ENCODE measurements around the gene SLC4A8. TPM values are rescaled to one million over a fixed set of nuclear protein-coding genes. Genes with fewer than 3 reads are reported as not detected.

SLC4A8 gene
- total and polyA plus RNA-seq, 12 donors, result 3.0 to 27.0 (median 11.6) TPM

- TF ChIP-seq CTCF (IDR thresholded peaks at IDR 0.05) (no peak), POLR2A (IDR thresholded peaks at IDR 0.05) (no peak)
- no peaks in the 10 kb centered on the region for H3K36me3 ChIP-seq (replicated peaks in 1 of 2)
- no peaks in the 10 kb centered on the region for H3K9me3 ChIP-seq (replicated peaks in 1 of 3)
- no peaks in the 10 kb centered on the region for H3K4me1 ChIP-seq (replicated peaks in 1 of 2)
- no peak for DNase-seq
- no peak overlapping the region for H3K27ac ChIP-seq
- no peak overlapping the region for H3K4me3 ChIP-seq
- peaks cover 5% of the 10 kb centered on the region for H3K27me3 ChIP-seq
- WGBS, 4 donors, result 84 to 87% (median 85%) methylated on average over 6 of the region's 6 CpGs
- intact Hi-C loops (cut with DNase I), result no loop called here
These were observed 123.0 kb downstream of the SLC4A8 start for GRCh38 chr12:51547606-51548005.

GRCh38 chr12:51548241-51548640 is 123.6 kb downstream of the SLC4A8 start:
- Histone ChIP-seq H3K36me3 (replicated peaks in 1 of 2) (no peaks in the 10 kb centered on the region), H3K4me3 (no peak overlapping the region), H3K27me3 (peaks cover 5% of the 10 kb centered on the region), H3K9me3 (replicated peaks in 1 of 3) (no peaks in the 10 kb centered on the region), H3K27ac (no peak overlapping the region), H3K4me1 (replicated peaks in 1 of 2) (no peaks in the 10 kb centered on the region)
- intact Hi-C loops (cut with DNase I), result no loop called here
- WGBS, 4 donors, result 69 to 83% (median 75%) methylated on average over 2 of the region's 2 CpGs
- no peak for DNase-seq
- TF ChIP-seq POLR2A (IDR thresholded peaks at IDR 0.05) (no peak), CTCF (IDR thresholded peaks at IDR 0.05) (no peak)

- DNase-seq, result no peak
- H3K4me3 ChIP-seq, result no peak overlapping the region
These were observed 125.0 kb downstream of the SLC4A8 start for GRCh38 chr12:51549637-51550036.

More at GRCh38 chr12:51549637-51550036, 125.0 kb downstream of the SLC4A8 start:
- Histone ChIP-seq H3K36me3 (replicated peaks in 1 of 2) (no peaks in the 10 kb centered on the region), H3K27ac (no peak overlapping the region), H3K9me3 (replicated peaks in 1 of 3) (no peaks in the 10 kb centered on the region), H3K4me1 (replicated peaks in 1 of 2) (no peaks in the 10 kb centered on the region), H3K27me3 (peaks cover 5% of the 10 kb centered on the region)
- intact Hi-C loops (cut with DNase I), result no loop called here
- WGBS, 4 donors, result 76 to 89% (median 81%) methylated on average over 8 of the region's 8 CpGs
- TF ChIP-seq CTCF (IDR thresholded peaks at IDR 0.05) (no peak), POLR2A (IDR thresholded peaks at IDR 0.05) (no peak)

Other genes starting within 250 kb of the SLC4A8 start
- 10 to 100 TPM in 4 of 9 donors, 1 to 10 TPM in 5; 2.4 to 19.3 (median 9.5) TPM for gene POU6F1, start 206.8 kb upstream of the SLC4A8 start, total RNA-seq
- gene POU6F1, start 206.8 kb upstream of the SLC4A8 start, polyA plus RNA-seq, result 10 to 100 TPM in 2 of 3 donors, 1 to 10 TPM in 1; 2.2 to 18.2 (median 16.9) TPM
- gene DAZAP2, start 186.0 kb upstream of the SLC4A8 start, total RNA-seq, result 100 to 1,000 TPM; 146 to 454 (median 227) TPM
- gene DAZAP2, start 186.0 kb upstream of the SLC4A8 start, polyA plus RNA-seq, result 100 to 1,000 TPM in 2 of 3 donors, 10 to 100 TPM in 1; 85.8 to 279 (median 116) TPM
- 10 to 100 TPM in 6 of 9 donors, 1 to 10 TPM in 3; 2.7 to 32.6 (median 14.1) TPM for gene SMAGP, start 154.4 kb upstream of the SLC4A8 start, total RNA-seq
- 10 to 100 TPM in 1 of 3 donors, 1 to 10 TPM in 2; 6.0 to 10.9 (median 9.9) TPM for gene SMAGP, start 154.4 kb upstream of the SLC4A8 start, polyA plus RNA-seq
- 10 to 100 TPM in 1 of 9 donors, 1 to 10 TPM in 8; 2.3 to 16.6 (median 6.7) TPM for gene BIN2, start 100.7 kb upstream of the SLC4A8 start, total RNA-seq
- gene BIN2, start 100.7 kb upstream of the SLC4A8 start, polyA plus RNA-seq, result 1 to 10 TPM; 4.3 to 9.8 (median 4.6) TPM
- 1 to 10 TPM in 6 of 9 donors, under 1 TPM in 2, not detected in 1; 0.11 to 9.4 (median 2.6) TPM for gene CELA1, start 78.2 kb upstream of the SLC4A8 start, total RNA-seq
- gene CELA1, start 78.2 kb upstream of the SLC4A8 start, polyA plus RNA-seq, result under 1 TPM; 0.60 to 0.80 (median 0.67) TPM
- gene GALNT6, start 33.4 kb upstream of the SLC4A8 start, total RNA-seq, result 10 to 100 TPM in 1 of 9 donors, 1 to 10 TPM in 6, under 1 TPM in 2; 0.66 to 11.0 (median 6.3) TPM
- gene GALNT6, start 33.4 kb upstream of the SLC4A8 start, polyA plus RNA-seq, result 1 to 10 TPM; 1.5 to 6.9 (median 1.7) TPM
- 1 to 10 TPM in 8 of 9 donors, under 1 TPM in 1; 0.69 to 7.0 (median 2.3) TPM for gene SCN8A, start 166.4 kb downstream of the SLC4A8 start, total RNA-seq
- 1 to 10 TPM in 2 of 3 donors, under 1 TPM in 1; 0.74 to 2.5 (median 1.4) TPM for gene SCN8A, start 166.4 kb downstream of the SLC4A8 start, polyA plus RNA-seq

Data from adrenal gland (tissue), 12 donors.